Stimulated activated CD8-positive, alpha-beta memory T cell treated with anti-CD3 and anti-CD28 coated beads, Interleukin-4, amount 100 ng/mL, for 4 hours (primary cell): ENCODE results near the gene SASH1.

ENCODE experiments used
- DNase-seq, 2 donors: peaks; one replicate each; pipeline ENCODE4 v3.0.0-alpha.2; 2020; ENCODE audit warnings: low read depth in 2 of 2, low spot score in 1 of 2

Gene SASH1

DNA sequence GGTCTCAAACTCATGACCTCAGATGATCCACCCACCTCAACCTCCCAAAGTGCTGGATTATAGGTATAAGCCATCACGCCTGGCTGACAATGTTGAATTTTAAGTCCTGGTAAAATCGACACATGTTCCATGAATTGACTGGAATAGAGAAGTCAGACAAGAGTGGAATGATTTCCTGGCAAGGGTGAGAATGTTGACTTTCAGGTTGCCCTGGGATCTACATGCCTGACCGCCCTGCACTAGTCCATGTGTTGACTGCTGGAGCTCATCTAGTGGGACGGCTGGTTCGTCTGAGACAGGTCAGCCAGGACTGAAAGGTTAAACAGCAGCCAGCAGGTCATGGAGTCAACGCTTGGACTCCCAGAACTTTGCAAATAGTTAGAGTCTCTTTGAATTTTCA lies 88.8 kb downstream of the SASH1 start:
- no peak for DNase-seq

DNA sequence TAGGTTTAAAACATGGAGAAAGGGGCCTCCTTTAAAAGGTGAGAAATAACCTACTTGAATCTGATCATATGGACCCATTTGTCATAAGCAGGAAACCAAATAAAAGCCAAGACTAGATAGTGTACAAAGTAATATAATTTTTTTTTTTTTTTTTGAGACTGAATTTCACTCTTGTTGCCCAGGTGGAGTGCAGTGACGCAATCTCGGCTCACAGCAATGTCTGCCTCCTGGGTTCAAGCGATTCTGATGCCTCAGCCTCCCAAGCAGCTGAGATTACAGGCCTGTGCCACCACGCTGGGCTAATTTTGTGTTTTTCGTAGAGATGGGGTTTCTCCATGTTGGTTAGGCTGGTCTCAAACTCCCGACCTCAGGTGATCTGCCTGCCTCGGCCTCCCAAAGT lies 89.2 kb downstream of the SASH1 start:
- DNase-seq, result no peak

DNA sequence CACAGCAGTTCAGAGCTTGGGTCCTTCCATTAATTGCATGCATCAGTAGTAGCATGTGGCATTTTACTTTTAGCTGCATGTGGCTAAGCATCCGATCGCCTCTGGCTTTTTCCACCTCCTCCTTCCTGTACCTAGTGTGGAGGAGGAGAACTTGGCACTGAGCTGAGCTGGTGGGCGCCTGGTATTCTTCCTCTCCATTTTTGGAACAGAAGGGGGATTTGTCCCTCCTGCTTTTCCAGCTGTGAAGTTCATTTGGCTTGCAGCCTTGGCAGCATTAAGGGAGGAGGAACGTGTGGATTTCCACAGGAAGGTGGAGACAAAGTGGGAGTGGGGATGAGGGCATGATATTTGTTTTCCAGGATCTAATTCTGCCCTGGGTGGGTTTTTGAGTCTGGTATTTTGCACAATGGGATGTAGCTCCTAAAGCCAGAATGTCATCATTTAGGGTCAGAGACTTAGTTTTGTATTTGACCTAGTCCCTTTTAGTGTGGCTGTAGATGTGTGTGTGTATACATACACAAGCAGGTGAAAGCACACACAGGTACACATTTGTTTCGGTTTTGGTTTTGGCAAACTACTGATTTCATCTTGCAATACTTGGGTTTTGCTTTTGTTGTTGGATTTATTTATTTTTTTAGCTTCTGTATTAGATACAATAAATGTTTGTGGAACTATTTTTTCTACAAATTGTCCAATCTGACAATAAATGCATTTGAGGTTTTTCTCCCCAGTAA lies 90.0 kb downstream of the SASH1 start:
- DNase-seq, result no peak

DNA sequence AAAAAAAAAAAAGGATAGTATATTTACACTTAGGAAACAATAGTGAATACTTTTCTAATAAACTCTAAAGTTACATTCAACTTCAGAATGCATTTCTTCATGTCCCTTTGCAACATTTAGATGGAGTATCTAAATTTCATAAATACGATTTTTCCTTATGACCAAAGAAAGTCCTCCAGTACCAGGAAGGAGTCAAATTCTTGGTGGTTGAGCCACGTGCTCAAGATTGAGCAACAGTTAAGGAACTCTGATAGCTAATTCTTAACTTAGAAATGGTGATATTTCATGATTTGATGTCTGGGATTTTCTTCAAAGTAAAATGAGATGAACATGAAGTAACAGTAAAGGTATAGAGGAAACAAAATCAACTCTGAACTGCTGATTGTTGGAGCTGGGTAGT lies 92.7 kb downstream of the SASH1 start:
- no peak for DNase-seq

DNA sequence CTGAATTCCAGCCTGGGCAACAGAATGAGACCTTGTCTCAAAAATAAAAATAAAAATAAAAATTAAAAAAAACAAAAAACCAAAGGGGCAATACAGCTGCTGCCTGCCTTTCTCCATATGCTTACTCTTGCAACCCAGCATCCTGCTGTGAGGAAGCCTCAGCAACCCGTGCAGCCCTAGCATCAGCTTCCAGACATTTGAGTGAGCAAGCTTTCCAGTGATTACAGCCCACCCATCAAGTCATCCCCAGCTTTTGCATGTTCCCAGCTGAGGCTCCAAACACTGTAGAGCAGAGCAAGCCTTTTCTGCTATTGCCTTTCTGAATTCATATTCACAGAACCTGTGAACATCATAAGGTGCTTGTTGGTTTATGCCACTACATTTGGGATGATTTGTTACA lies 93.8 kb downstream of the SASH1 start:
- no peak for DNase-seq

DNA sequence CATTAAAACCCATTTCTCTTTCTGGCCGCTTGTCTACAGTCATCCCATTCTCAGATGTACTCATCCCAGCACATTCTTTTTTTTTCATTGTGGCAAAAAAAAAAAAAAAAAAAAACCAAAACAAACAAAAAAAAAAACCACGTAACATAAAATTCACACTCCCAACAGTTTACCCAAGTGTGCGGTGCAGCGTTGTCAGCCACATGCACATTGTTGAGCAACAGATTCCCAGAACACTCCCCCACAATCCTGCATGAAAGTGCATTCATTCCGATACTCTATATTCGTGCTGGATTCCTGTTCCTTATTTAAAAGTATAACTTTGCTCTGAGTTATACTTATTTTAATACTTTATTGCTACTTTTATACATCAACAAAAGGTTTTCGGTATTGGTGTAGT lies 96.0 kb downstream of the SASH1 start:
- no peak for DNase-seq

DNA sequence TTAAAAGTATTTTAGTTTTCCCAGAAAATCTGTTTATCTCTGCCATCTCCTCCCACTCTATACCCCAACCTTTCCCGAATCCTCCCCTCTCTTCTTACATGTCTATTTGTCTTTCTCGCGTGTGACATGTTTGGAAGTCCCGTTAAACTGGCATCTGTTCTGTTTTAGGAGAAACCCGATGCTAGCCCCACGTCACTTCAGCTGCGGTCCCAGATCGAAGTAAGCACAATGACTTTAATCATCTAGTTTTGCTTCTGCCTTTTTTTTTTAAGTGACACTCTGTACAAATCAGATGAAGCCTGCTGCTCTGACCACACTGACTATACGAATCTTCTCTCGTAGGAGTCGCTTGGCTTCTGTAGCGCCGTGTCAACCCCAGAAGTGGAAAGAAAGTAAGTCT lies 97.4 kb downstream of the SASH1 start:
- no peak for DNase-seq

DNA sequence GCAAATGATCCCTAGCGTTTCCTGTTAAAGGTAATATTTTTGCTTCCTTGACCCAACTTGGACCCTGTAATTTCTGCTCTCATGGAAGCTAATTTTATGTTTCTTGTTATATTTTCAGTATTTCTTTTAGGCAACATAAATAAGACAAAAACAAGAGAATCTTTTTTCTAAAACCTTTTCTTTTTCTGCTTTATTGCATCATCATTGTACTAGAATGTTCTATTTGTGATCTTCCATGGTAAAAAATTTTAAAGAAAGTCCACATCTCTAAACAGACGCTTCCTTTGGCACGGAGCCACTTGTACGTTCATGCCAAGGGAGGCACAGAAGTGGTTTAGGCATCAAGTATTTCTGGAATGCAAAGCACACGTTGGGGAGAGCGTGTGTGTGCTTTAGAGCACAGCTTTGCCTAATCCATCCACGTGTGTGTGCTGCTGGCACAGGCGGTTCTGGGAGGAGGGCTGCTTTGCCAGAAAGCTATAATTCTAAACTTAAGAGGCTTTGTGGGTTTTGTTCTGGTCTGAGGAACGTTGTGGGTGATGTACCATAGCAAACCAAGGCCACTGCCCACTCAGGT lies 98.3 kb downstream of the SASH1 start:
- no peak for DNase-seq

DNA sequence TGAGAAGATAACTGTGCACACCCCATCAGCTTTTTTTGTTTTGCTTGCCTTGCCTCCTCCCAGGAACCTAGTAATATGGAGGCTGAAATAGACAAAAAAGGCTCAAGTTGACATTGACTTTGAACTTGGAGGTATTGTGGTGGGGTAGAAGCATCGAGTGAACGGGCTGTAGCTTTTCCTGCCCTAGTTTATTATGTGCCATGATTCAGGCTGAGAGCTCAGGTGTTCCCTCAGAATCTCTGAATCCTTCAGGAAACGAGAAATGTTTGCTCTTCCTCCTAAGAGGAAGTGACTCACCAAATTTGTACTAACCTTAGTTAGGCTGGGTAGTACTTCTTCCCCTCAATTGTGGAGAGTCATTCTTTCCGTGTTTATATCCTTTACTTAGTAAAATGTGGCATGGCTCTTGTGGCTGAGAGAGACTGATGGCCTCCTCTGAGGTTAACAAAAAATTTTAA lies 98.8 kb downstream of the SASH1 start:
- no peak for DNase-seq

DNA sequence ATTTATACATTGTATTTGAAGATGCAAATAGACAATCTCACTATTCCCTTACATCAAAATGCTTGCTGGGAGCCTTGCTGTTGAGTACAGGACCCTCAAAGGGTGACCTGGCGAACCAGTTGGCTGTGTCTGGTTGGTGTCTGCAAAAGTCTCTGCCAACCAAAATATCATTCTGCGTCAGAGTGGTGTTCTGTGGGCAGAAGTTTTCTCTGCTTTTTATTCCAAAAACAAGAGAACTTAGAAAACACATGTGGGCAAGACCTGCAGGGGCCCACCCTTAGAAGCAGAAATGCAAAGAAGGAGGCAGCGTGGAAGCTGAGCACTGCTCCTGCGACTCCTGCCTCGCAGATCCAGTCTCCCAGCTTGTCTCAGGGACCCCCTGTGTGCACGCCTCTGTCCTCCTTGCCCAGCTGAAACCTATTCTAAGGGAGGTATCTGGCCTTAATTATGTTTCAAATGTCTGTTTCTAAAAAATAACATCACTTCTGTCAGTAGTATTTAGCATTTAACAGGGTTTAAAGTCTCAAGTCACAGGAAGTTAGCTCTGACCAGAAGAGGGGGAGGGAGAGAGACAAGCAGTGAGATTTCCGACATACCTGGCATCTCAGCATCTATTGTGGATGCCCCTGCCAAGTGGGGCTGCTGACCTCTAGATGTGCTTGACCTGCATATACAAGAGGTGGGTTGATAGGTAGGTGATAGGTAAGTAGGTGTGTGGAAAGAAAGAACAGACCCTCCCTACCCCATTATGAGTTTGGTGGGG lies 101.3 kb downstream of the SASH1 start:
- no peak for DNase-seq

DNA sequence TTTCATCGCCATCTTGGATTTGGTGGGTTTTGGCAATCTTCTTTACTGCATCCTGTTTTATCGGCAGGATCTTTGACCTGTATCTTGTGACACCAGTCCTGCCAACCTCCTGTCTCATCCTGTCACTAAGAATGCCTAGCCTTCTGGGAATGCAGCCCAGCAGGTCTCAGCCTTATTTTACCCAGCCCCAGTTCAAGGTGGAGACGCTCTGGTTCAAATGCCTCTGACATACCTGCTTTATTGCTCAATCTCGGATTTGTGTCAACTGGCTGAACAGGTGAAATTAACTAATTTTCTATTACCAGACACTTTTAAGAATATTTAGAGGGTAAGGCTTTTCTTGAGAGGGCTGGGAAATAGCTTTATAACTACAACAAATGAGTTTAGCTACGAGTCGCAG lies 102.5 kb downstream of the SASH1 start:
- DNase-seq, result no peak

DNA sequence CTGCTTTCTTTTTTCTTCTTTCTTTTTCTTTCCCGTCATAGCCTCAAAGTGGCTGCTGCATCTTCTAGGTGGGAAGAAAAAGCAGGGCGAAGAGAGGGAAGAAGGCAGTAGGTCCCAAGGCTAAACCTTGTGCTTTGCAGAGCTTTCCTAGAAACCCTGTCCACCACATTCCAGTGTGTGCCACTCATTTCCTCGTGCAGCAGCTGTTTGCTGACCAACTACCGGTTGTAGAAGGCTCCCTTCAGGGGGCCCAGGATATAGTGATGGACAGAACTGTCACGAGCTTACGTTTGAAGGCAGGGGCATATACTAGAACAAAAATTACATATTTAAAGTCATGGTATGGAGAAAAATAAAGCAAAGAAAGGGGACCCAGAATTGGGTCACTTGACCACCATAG lies 103.0 kb downstream of the SASH1 start:
- DNase-seq, result no peak

DNA sequence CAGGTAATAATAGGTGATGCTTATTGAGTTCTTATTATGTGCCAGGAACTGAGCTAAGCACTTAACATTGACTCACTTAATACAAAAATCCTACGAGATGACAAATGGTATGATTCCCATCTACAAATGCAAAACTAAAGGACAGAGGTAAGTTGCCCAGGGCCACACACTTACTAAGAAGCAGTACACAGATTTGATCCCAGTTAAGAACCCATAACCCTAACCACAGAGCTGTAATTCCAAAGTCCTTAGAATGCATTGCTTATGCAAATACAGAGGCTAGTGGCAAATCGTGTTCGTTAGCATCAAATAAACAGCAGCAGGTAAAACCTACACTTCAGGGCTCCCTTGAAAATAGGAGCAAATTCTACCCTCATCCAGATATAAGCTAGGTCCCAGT lies 104.0 kb downstream of the SASH1 start:
- no peak for DNase-seq

DNA sequence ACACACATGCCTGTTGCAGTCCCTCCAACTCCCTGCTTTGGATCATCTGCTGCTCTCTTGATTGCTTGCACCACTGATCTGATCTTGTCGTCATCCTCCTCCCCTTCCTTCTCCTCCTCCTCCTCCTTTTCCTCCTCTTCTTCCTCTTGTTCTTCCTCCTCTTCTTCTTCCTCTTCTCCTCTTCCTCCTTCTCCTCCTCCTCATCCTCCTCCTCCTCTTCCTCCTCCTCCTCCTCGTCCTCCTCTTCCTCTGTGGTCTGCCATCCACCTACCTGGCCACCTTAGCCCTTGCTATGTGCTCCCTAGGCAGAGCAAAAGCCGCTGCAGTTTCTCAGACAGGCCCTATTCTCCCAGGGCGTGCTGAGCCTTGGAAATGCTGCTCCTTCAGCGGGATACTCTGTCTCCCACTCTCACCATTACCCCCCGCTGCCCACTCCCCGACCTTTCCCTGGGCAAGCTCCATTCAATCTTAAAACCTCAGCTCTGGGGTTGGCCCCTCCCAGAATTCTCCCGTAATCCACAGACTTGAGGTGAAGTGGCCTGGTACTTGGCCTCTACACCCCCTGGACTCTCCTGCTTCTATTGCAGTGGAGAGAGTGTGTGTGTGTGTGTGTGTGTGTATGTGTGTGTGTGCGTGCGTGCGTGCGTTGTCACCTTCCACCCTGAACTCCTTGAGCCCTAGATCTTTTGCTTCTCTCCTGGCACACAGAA lies 105.0 kb downstream of the SASH1 start:
- DNase-seq, result no peak

DNA sequence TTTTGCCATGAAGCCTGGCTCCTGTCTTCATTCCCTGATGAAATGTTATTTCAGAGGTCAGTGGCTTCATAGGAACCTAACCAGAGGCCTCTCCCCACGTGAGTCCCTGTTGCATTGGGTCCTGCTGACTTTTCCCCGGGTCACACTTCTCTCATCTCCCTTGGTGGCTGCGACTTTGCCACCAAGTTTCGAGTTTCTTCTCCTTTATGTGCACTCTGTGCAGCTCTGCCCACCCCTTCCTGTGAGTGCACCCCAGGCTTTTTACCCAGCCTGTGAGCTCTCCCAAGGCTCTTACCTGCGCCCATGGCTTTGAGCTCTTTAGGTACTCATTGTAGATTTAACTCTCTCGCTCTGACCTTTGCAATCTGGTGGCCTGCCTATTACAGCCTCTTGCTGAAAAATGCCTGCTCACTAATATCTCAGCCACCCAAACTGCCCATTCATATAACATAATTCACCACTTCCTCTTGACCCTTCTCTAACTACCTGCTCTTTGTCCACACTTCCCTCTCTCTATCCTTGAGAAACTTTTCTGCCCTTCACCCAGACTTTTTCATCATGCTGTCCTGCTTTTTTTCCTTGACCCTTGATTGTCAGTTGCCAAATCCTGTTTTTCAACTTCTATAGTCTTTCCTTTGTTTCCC lies 105.9 kb downstream of the SASH1 start:
- no peak for DNase-seq

DNA sequence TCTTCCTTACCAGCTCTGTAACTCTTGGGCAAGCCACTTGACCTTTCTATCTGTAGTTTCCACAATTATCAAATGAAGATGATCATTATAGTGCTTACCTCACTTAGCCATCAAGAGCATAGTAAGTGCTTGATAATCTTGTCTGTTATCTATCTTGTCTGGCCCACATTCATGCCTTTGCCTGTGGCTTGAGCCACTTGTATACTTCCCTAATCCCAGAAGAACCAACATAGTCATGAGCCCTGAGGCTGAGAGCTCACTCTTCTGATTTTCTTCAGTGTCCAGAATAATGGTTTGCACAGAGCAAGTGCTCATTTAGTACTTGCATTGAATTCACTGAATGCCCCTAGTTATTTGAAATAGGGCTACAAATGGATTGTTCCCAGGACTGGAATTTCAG lies 108.2 kb downstream of the SASH1 start:
- no peak for DNase-seq

DNA sequence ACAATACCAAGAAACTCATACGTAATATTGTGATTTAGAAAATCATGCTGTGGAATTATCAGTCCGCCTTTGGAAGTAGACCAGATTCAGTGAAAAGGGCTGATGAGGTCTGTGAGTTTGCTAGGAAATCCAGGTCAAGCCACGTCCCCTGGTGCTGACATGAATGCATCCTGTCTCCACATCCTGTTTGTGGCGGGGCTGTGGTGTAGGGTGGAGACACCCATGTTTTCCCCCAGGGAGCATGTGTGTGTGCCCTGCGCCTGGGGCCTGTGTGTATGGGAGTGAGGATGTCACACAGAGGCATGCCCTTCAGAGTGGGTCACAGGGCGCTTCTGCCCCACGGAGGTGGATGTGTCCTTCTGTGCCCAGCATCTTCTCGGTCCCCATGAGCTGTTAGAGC lies 109.1 kb downstream of the SASH1 start:
- no peak for DNase-seq

DNA sequence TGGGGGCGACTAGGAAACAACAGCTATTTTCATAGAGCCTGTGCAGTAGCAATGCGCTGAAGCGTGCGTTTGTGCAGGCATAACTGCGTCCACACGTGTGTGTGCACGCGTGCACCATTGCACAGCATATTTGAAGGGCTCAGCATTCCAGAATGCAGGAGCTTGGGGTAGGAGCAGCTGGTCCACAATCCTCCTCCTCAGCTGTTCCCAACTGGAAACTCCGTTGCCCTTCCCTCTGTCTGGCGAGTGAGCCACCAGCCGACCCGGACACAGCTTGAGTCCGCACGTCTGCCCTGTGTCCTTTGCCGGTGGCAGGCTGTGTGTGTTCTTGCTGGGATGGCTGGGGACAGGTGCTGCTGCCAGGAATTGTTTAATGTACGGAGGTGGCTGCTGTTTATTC lies 110.2 kb downstream of the SASH1 start:
- no peak for DNase-seq

DNA sequence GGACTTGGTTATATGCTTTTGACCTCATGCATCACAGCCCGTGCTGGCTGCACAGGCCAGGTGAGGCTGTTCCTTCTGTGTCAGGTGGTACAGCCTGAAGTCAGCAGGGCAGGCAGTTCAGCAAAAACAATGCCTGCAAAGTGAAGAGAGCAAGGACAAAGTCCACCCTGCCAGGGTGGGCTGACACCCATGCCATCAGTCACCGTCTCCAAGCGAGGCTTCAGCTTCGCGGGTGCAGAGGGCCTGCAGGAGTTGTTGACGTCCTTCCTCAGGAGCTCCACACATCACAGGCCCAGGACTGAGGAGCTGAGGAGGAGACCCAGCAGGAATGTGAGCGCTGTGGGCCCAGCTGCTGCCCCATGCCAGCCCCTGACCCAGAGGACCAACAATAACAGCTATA lies 111.3 kb downstream of the SASH1 start:
- no peak for DNase-seq

DNA sequence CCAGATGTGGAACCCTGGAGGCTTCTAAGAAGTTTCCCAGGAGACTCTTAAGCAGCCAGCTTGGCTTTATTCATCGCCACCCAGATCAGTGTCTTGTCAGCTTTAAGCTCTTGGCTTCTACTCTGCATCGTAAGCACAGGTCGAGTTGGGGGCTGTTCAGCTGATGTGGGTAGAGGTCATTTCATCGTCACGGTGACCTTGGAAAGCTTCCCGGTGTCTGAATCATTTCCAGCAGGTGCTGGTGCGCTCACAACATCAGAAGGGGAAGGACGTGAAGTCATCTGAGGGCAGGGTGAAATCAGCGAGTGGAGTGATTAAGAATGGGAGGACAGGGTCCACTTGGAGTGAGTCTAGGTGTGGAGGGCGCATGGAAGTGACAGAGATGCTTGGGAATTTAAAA lies 112.6 kb downstream of the SASH1 start:
- DNase-seq, result no peak
